DMS153 treated with DMSO at 0.1 percent for 48 hours (cell line): Measurements from ENCODE around the gene SLC2A6.

ENCODE experiments used
- DNase-seq: peaks from one replicate; lab custom pipeline; 2025; ENCODE audit not compliant: unreplicated experiment; lab: John Stamatoyannopoulos, UW

SLC2A6 gene

GRCh38 chr9:133516256-133516960 is 37.5 kb upstream of the SLC2A6 start:
- DNase-seq, result no peak

DNA sequence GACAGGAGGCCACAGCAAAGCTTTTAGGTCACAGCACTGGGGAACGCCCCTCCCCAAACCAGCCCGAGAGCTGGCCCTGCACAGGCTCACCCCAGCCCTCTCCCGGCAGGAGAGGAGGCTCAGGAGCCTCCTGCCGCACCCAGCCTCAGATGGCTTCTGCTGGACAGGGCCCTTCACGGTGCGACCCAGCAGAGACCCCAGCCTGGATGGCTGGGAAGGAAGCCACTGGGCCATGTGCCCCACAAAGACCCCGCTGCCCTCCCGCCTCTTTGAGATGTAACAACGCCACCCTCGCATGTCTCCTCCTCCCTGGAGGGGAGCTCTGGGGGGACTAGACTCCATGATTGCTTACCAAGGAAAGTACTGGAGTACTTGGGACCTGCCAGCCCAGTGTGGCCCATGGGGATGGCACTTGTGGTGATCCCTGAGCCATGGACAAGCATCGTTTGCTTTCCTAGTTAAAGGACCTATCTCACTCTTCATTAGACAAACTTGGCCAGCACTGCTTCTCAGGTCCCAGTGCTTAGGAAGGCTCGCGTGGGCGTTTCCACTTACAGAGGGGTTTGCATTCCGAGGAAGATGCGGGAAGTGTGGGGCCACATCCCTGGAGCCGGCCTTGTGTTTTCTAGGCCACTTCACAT is 36.8 kb upstream of the SLC2A6 start:
- no peak for DNase-seq

- DNase-seq, result no peak
Measured at GRCh38 chr9:133515240-133515610, 36.3 kb upstream of the SLC2A6 start.

- peak; percentile 49 for DNase-seq
Measured at GRCh38 chr9:133514460-133515239, 35.8 kb upstream of the SLC2A6 start.

GRCh38 chr9:133513214-133514100 is 34.6 kb upstream of the SLC2A6 start:
- DNase-seq, result peak; percentile 49

DNA sequence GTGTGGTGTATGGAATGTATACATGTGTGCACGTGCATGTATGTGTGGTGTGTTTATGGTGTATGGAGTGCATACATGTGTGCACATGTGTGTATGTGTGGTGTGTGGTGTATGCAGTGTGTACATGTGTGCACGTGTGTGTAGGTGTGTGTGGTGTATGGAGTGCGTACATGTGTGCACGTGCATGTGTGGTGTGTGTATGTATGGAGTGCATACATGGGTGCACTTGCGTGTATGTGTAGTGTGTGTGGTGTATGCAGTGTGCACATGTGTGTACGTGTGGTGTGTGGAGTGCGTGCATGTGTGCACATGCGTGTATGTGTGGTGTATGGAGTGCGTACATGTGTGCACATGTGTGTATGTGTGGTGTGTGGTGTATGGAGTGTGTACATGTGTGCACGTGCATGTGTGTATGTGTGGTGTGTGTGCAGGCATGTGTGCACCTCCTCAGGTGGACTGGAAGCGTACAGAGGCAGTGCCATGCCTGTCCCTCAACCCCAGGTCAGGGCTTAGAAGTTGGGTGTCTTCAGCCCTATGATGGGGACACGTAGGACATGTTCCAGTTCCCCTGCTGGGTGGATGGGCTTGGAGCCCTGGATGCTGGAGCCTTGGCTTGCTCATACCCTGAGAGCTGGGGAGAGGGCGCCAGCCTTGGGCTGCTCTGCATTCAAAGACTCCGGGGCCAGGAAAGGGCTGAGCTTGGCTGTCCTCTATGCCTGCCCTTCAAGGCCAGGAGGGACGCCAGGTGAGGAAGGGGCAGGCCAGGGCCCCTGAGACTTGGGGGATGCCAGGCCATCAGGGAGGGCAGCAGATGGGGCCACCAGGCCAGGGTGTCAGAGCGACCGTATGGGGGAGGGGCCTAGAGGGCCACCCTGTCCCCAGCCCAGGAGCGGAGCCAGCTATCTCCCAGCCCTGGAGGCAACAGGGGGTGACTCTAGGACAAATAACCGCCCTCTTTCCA is 33.6 kb upstream of the SLC2A6 start:
- DNase-seq, result peak; percentile 20

DNA sequence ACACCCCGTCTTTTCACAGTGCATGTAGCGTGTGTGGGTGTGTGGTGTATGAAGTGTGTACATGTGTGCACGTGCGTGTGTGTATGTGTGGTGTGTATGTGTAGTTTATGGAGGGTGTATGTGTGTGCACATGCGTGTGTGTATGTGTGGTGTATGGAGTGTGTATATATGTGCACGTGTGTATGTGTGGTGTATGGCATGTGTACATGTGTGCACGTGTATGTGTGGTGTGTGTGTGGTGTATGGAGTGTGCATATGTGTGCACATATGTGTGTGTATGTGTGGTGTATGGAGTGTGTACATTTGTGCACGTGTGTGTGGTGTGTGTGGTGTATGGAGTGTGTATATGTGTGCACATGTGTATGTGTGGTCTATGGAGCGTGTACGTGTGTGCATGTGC is 32.7 kb upstream of the SLC2A6 start:
- no peak for DNase-seq

GRCh38 chr9:133510926-133511505 is 32.1 kb upstream of the SLC2A6 start:
- DNase-seq, result no peak

- peak; percentile 95 for DNase-seq
Measured at GRCh38 chr9:133509179-133510083, 30.5 kb upstream of the SLC2A6 start.

GRCh38 chr9:133508046-133508445 is 29.1 kb upstream of the SLC2A6 start:
- no peak for DNase-seq

GRCh38 chr9:133507246-133507965 is 28.5 kb upstream of the SLC2A6 start:
- DNase-seq, result no peak

GRCh38 chr9:133506653-133507038 is 27.7 kb upstream of the SLC2A6 start:
- DNase-seq, result peak; percentile 60

GRCh38 chr9:133505901-133506652 is 27.2 kb upstream of the SLC2A6 start:
- DNase-seq, result no peak

DNA sequence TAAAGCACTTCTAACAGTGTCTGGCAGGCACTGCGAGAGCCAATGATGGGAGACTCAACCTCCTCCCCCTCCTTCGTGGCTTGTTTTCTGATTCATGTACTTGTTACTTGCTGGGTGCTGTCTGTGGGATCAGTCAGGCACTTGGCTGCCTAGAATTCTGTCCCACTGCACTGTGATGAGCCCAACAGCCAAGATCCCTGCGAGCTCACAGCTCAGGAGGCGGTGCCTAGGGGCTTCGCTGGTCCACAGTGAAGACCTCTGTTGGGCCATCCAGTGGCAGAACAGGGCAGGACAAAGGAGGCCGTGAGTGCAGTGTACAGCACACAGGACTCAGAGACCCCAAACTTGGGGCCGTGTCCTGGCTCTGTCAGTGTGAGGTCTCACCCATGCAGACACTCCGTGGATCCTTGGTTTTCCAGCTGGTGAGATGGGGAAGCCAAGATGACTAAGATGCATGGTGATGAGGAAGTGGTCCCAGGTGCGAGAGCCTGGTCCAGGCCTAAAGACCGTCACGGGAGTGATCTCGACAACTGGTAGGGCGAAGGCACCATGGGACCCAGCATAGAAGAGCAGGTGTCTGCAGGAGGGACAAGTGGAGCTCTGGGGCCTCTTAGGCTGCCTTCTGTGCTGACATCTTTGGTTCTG is 26.4 kb upstream of the SLC2A6 start:
- no peak for DNase-seq

DNA sequence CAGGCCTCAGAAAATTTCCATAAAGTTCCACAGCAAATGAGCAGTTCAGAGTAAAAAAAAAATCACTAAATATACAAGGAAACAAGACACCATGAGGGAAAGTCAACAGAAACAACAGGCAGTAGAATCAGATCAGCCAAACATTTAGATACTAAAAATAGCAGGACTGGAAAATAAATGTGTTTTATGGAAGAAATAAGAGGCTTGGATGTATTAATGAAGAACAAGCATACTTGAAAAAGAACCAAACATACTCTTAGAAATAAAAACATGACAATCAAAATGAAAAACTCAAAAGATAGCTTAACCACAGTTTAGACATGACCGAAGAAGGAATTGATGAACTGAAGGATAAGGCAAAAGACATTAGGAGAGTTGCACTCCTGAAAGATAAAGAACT is 23.2 kb upstream of the SLC2A6 start:
- DNase-seq, result no peak

GRCh38 chr9:133499892-133500270 is 21.0 kb upstream of the SLC2A6 start:
- no peak for DNase-seq
